GM12878 (cell line): ENCODE results near the gene SFN. TPM values are rescaled to one million over a fixed set of nuclear protein-coding genes. Genes with fewer than 3 reads are reported as not detected.
A peak's percentile ranks its signal among the peaks of the same experiment; 100 is the strongest.

Experiments
- ATAC-seq: fragments of 200-7000 bp; cut with Tn5 transposase; 3 replicates; pipeline ENCODE4 v1.9.1; 2020; ENCODE audit warnings: mild to moderate bottlenecking, moderate library complexity
- BruUV-seq: library from RNA; stranded (reverse); fragments of 400-500 nt; replicated peaks from 2 replicates; lab custom pipeline; 2021; lab: Mats Ljungman, UMichigan
- CTCF ChIA-PET: fragments of 300-600 bp; sonication (Branson Sonifier 250); formaldehyde crosslinking; extraction: SDS; loops from one replicate; lab custom pipeline; 2021; ENCODE audit warnings: inconsistent platforms; lab: Yijun Ruan, JAX
- POLR2A ChIA-PET: fragments of 350-600 bp; formaldehyde crosslinking; extraction: SDS; loops from one replicate; lab custom pipeline; 2021; ENCODE audit warnings: inconsistent platforms; lab: Charles Lee
- RAD21 ChIA-PET: fragments of 300-600 bp; sonication (Branson Sonifier 250); formaldehyde crosslinking; loops from one replicate; lab custom pipeline; 2023; ENCODE audit warnings: antibody characterized with exemption; ENCODE audit not compliant: unreplicated experiment; lab: Charles Lee
- SMC1A ChIA-PET: fragments of 300-600 bp; sonication (Branson Sonifier 250); formaldehyde crosslinking; loops from one replicate; lab custom pipeline; 2023; ENCODE audit not compliant: unreplicated experiment, uncharacterized antibody; lab: Charles Lee
- DNase-seq: peaks from one replicate; pipeline ENCODE4 v3.0.0-alpha.2; 2011; ENCODE audit warnings: low read depth, low spot score
- FAIRE-seq: peaks from 3 replicates; lab custom pipeline; 2011; peaks lifted over from hg19 to GRCh38; lab: Jason Lieb, UNC
- H2AFZ ChIP-seq: 2 replicates; pipeline ENCODE4 v1.6.0; 2011; ENCODE audit warnings: low read depth, low read length, control low read depth; ENCODE audit not compliant: control insufficient read depth
- H3K27ac ChIP-seq: 2 replicates; pipeline ENCODE4 v1.5.1; 2011; ENCODE audit warnings: control low read depth; ENCODE audit not compliant: control insufficient read depth, insufficient read depth
- H3K27me3 ChIP-seq, 2 experiments: replicated peaks in 1 of 2; 2 replicates each; pipeline versions ENCODE4 v1.6.0 to v1.6.1; 2011; ENCODE audit warnings: low read length in 1 of 2; ENCODE audit not compliant: control insufficient read depth in 2 of 2, insufficient read depth in 2 of 2
- H3K36me3 ChIP-seq, 2 experiments: 2 replicates each; pipeline ENCODE4 v1.5.1; 2011; ENCODE audit warnings: low read length in 1 of 2; ENCODE audit not compliant: control insufficient read depth in 2 of 2, insufficient read depth in 2 of 2
- H3K4me1 ChIP-seq: 2 replicates; pipeline ENCODE4 v1.6.1; 2011; ENCODE audit warnings: mild to moderate bottlenecking, low read length, moderate library complexity, mixed read lengths; ENCODE audit not compliant: control insufficient read depth, insufficient read depth
- H3K4me2 ChIP-seq: 2 replicates; pipeline ENCODE4 v1.6.0; 2011; ENCODE audit warnings: control low read depth; ENCODE audit not compliant: control insufficient read depth, insufficient read depth
- H3K4me3 ChIP-seq: fragments of 200-600 bp; sonication (generic); 2 replicates; pipeline ENCODE4 v1.5.1; 2016
- H3K79me2 ChIP-seq: 2 replicates; pipeline ENCODE4 v1.6.0; 2011; ENCODE audit warnings: low read length; ENCODE audit not compliant: control insufficient read depth, insufficient read depth
- H3K9ac ChIP-seq: 2 replicates; pipeline ENCODE4 v1.8.0; 2011; ENCODE audit warnings: low read length, control low read depth, mixed read lengths; ENCODE audit not compliant: control insufficient read depth, insufficient read depth
- H3K9me3 ChIP-seq: replicated peaks from 3 replicates; pipeline ENCODE4 v1.5.1; 2011; ENCODE audit warnings: mild to moderate bottlenecking, low read length; ENCODE audit not compliant: control insufficient read depth, insufficient read depth
- H4K20me1 ChIP-seq: 2 replicates; pipeline ENCODE4 v1.6.0; 2011; ENCODE audit not compliant: control insufficient read depth, insufficient read depth
- E2F8 ChIP-seq: fragments of 450-650 bp; IDR thresholded peaks from 2 replicates; pipeline ENCODE4 v1.6.1; 2018; ENCODE audit warnings: mild to moderate bottlenecking, low read depth, moderate library complexity; ENCODE audit not compliant: partially characterized antibody
- ETV6 ChIP-seq, 2 experiments: fragments of 450-650 bp in 1 of 2; IDR thresholded peaks in 1 of 2; conservative IDR thresholded peaks in 1 of 2; 2 replicates each; pipeline ENCODE4 v1.6.1; 2014; ENCODE audit warnings: antibody characterized with exemption in 1 of 2, borderline replicate concordance in 1 of 2, low read depth in 1 of 2, mild to moderate bottlenecking in 1 of 2, moderate library complexity in 1 of 2
- FOXM1 ChIP-seq: IDR thresholded peaks from 2 replicates; pipeline ENCODE4 v1.6.1; 2012; ENCODE audit warnings: low read depth, mild to moderate bottlenecking, inconsistent platforms, low read length, moderate library complexity
- MEF2A ChIP-seq: IDR thresholded peaks from 2 replicates; pipeline ENCODE4 v1.6.1; 2011; ENCODE audit warnings: low read depth, mild to moderate bottlenecking, low read length, moderate library complexity; ENCODE audit not compliant: insufficient read depth
- NFYB ChIP-seq: IDR thresholded peaks from 2 replicates; pipeline ENCODE4 v1.6.1; 2011; ENCODE audit warnings: low read depth, mild to moderate bottlenecking, low read length, improper control_type of control experiment, moderate library complexity; ENCODE audit not compliant: insufficient read depth
- NRF1 ChIP-seq: conservative IDR thresholded peaks from 2 replicates; pipeline ENCODE4 v1.6.1; 2011; ENCODE audit warnings: mild to moderate bottlenecking, low read depth, low read length, improper control_type of control experiment
- POLR2AphosphoS5 ChIP-seq: IDR thresholded peaks from 2 replicates; pipeline ENCODE4 v1.6.1; 2011; ENCODE audit warnings: mild to moderate bottlenecking, low read length, inconsistent platforms
- RELA ChIP-seq: fragments of 450-650 bp; IDR thresholded peaks from 2 replicates; pipeline ENCODE4 v1.8.0; 2014; ENCODE audit warnings: borderline replicate concordance; ENCODE audit not compliant: partially characterized antibody
- STAT3 ChIP-seq: IDR thresholded peaks from 2 replicates; pipeline ENCODE4 v1.6.1; 2011; ENCODE audit warnings: low read depth, low read length, improper control_type of control experiment
- WRNIP1 ChIP-seq: IDR thresholded peaks from 2 replicates; pipeline ENCODE4 v1.6.1; 2011; ENCODE audit warnings: low read depth, low read length, improper control_type of control experiment, borderline replicate concordance
- YBX1 ChIP-seq: fragments of 450-650 bp; IDR thresholded peaks from 2 replicates; pipeline ENCODE4 v1.6.1; 2016; ENCODE audit warnings: antibody characterized with exemption
- ZBED1 ChIP-seq: IDR thresholded peaks from 2 replicates; pipeline ENCODE4 v1.6.1; 2016; ENCODE audit warnings: borderline replicate concordance
- ZNF274 ChIP-seq: IDR thresholded peaks from one replicate; pipeline ENCODE4 v1.8.0; 2011; ENCODE audit not compliant: insufficient read length, insufficient read depth
- WGBS: methylation state at CpG from one replicate; pipeline ENCODE4 v1.1.6; 2016; ENCODE audit warnings: low lambda C conversion rate; ENCODE audit not compliant: insufficient replicate concordance, insufficient coverage; ENCODE audit errors: missing lambda C conversion rate; 5-methylcytosine and 5-hydroxymethylcytosine counted together
- in situ Hi-C: fragments of 300-500 bp; cut with MboI; formaldehyde crosslinking; loops from 9 replicates; pipeline ENCODE4 v1.14.3; 2018; ENCODE audit warnings: mixed read lengths
- intact Hi-C: fragments of 100-400 bp; cut with micrococcal nuclease; formaldehyde crosslinking; loops from one replicate; pipeline ENCODE4 v1.14.2; 2022; ENCODE audit not compliant: unreplicated experiment
- polyA plus RNA-seq, 11 experiments: library from polyadenylated mRNA; depleted of rRNA in 4 of 11; unstranded in 6 of 11; stranded (reverse) in 5 of 11; fragments of >200 nt; fragmentation: Nextera tagmentation in 4 of 11; fragmentation: Illumina TruSeq in 1 of 11; extraction: Ambion mirVana in 4 of 11; extraction: Trizol in 1 of 11; gene quantifications; 1 replicate in 1 of 11; 2 replicates in 10 of 11; pipeline versions ENCODE4 v1.2.1 to v1.2.3, GENCODE V29; 2011 to 2016; ENCODE audit warnings: inconsistent platforms in 2 of 11, missing spikeins in 2 of 11, low read depth in 1 of 11
- total RNA-seq, 4 experiments: library from RNA; depleted of rRNA in 3 of 4; stranded (reverse); fragments of >200 nt in 3 of 4; fragmentation: Illumina TruSeq in 1 of 4; extraction: Trizol in 1 of 4; gene quantifications; 2 replicates each; pipeline versions ENCODE4 v1.2.1 to v1.2.3, GENCODE V29; 2013 to 2021
- TF ChIP-seq, protein P1 (sequence below): fragments of 450-650 bp; IDR thresholded peaks from 2 replicates; pipeline ENCODE4 v1.6.1; 2017; ENCODE audit warnings: mild to moderate bottlenecking, moderate library complexity
- TF ChIP-seq, protein P2 (sequence below): fragments of 450-650 bp; IDR thresholded peaks from 2 replicates; pipeline ENCODE4 v1.6.1; 2017; ENCODE audit warnings: mild to moderate bottlenecking, low read depth, inconsistent platforms; ENCODE audit not compliant: poor library complexity, severe bottlenecking

SFN gene
- total and polyA plus RNA-seq, 10 of the 15 experiments (the other 5 are each of a cell fraction or from before 2014, with no cell fraction given), result 0.19 to 2.9 (median 1.0) TPM

DNA sequence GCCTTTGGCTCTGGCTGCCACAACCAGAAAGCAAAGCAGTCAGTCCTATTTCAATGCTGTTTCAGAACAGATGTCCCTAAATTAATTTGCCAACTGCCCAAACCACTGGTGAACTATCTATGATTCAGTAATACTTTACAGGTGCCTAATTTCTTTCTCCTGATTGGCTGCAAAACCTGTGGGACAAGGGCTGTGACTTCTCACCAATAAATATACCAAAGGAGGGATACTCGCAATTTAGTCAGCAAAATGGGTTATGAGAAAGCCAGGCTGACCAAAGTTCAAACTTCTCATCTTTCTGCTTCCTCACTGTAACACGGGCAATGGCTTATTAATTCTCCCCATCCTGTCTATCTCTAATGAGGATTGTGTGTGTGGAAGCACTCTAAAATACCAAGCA, 14.4 kb downstream of the SFN start:
- Histone ChIP-seq H4K20me1 (no peaks in the 10 kb centered on the region), H3K4me2 (no peak overlapping the region), H3K9ac (no peak overlapping the region), H3K27ac (no peak overlapping the region), H3K4me3 (no peak overlapping the region), H3K27me3 (no peaks in the 10 kb centered on the region), H3K4me1 (no peaks in the 10 kb centered on the region), H2AFZ (no peak overlapping the region), H3K9me3 (no peaks in the 10 kb centered on the region), H3K79me2 (no peaks in the 10 kb centered on the region), H3K36me3 (peaks cover 11 to 31% of the 10 kb centered on the region in 2 experiments)
- intact Hi-C loops, result loop anchor here (5.0 kb wide), 1 partner anchor 85 kb away; no protein-coding TSS in a partner anchor
- FAIRE-seq, result no peak
- ChIA-PET POLR2A (interaction anchor here (1.0 kb wide), 1 partner anchor 57 kb away, joined by 3 read pairs; no protein-coding TSS in a partner anchor), CTCF (interaction anchor here (0.7 to 3.8 kb wide), 11 partner anchors 10 to 266 kb away, joined by 3 to 36 read pairs (median 6); no protein-coding TSS in a partner anchor), RAD21 (interaction anchor here (0.9 to 2.9 kb wide), 3 partner anchors 10 to 275 kb away, joined by 3 to 13 read pairs (median 3); no protein-coding TSS in a partner anchor), SMC1A (interaction anchor here (0.6 to 3.7 kb wide), 8 partner anchors 10 to 275 kb away, joined by 3 to 22 read pairs (median 8); no protein-coding TSS in a partner anchor)
- no peak for ATAC-seq
- WGBS, result 48% methylated on average over 2 of the region's 2 CpGs
- TSS peak; percentile 55 for BruUV-seq
- no peak for DNase-seq
- in situ Hi-C loops, result loop anchor here (5.0 kb wide), 2 partner anchors 65 to 270 kb away; no protein-coding TSS in a partner anchor
- TF ChIP-seq, protein P1, sequence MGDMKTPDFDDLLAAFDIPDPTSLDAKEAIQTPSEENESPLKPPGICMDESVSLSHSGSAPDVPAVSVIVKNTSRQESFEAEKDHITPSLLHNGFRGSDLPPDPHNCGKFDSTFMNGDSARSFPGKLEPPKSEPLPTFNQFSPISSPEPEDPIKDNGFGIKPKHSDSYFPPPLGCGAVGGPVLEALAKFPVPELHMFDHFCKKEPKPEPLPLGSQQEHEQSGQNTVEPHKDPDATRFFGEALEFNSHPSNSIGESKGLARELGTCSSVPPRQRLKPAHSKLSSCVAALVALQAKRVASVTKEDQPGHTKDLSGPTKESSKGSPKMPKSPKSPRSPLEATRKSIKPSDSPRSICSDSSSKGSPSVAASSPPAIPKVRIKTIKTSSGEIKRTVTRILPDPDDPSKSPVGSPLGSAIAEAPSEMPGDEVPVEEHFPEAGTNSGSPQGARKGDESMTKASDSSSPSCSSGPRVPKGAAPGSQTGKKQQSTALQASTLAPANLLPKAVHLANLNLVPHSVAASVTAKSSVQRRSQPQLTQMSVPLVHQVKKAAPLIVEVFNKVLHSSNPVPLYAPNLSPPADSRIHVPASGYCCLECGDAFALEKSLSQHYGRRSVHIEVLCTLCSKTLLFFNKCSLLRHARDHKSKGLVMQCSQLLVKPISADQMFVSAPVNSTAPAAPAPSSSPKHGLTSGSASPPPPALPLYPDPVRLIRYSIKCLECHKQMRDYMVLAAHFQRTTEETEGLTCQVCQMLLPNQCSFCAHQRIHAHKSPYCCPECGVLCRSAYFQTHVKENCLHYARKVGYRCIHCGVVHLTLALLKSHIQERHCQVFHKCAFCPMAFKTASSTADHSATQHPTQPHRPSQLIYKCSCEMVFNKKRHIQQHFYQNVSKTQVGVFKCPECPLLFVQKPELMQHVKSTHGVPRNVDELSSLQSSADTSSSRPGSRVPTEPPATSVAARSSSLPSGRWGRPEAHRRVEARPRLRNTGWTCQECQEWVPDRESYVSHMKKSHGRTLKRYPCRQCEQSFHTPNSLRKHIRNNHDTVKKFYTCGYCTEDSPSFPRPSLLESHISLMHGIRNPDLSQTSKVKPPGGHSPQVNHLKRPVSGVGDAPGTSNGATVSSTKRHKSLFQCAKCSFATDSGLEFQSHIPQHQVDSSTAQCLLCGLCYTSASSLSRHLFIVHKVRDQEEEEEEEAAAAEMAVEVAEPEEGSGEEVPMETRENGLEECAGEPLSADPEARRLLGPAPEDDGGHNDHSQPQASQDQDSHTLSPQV, result no peak
- no peak for TF ChIP-seq ZBED1
- no peak for TF ChIP-seq MEF2A
- no peak for TF ChIP-seq FOXM1
- TF ChIP-seq ETV6 (conservative IDR thresholded peaks at IDR 0.05 in 1 of 2, IDR thresholded peaks at IDR 0.05 in 1 of 2; ENCODE audit: borderline replicate concordance in 1 of 2, low read depth in 1 of 2), result no peak
- TF ChIP-seq NFYB, result no peak
- no peak for TF ChIP-seq WRNIP1
- no peak for TF ChIP-seq E2F8
- no peak for TF ChIP-seq NRF1
- no peak for TF ChIP-seq RELA
- TF ChIP-seq STAT3, result no peak
- TF ChIP-seq, protein P2, sequence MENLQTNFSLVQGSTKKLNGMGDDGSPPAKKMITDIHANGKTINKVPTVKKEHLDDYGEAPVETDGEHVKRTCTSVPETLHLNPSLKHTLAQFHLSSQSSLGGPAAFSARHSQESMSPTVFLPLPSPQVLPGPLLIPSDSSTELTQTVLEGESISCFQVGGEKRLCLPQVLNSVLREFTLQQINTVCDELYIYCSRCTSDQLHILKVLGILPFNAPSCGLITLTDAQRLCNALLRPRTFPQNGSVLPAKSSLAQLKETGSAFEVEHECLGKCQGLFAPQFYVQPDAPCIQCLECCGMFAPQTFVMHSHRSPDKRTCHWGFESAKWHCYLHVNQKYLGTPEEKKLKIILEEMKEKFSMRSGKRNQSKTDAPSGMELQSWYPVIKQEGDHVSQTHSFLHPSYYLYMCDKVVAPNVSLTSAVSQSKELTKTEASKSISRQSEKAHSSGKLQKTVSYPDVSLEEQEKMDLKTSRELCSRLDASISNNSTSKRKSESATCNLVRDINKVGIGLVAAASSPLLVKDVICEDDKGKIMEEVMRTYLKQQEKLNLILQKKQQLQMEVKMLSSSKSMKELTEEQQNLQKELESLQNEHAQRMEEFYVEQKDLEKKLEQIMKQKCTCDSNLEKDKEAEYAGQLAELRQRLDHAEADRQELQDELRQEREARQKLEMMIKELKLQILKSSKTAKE, result no peak
- TF ChIP-seq YBX1, result no peak
- no peak for TF ChIP-seq POLR2AphosphoS5
- TF ChIP-seq ZNF274, result no peak
